Measurements from ENCODE around the gene GPC6.

Gene GPC6

GRCh38 chr13:94224670-94225069, 998.1 kb downstream of the GPC6 start (continued):
- no peak for TF ChIP-seq KLF8 (tag by site-specific recombination; IDR thresholded peaks at IDR 0.05)
- TF ChIP-seq ZNF513 (tag by site-specific recombination; IDR thresholded peaks at IDR 0.05): no peak

- no peaks in the 10 kb centered on the region for H3K9me3 ChIP-seq (ENCODE audit: control insufficient read depth, insufficient read depth, low read depth, low read length)
- no peak for TF ChIP-seq ZNF626 (tag by site-specific recombination; IDR thresholded peaks at IDR 0.05)
- CTCF ChIA-PET: interaction anchor here (0.6 kb wide), 1 partner anchor 35 kb away, joined by 3 read pairs; no protein-coding TSS in a partner anchor
- POLR2A ChIA-PET: no interaction called here
- no peak overlapping the region for H3K27ac ChIP-seq (ENCODE audit: extremely low read depth, low read depth, low read length)
- H3K4me3 ChIP-seq (ENCODE audit: low read depth, low read length): no peak overlapping the region
- no peaks in the 10 kb centered on the region for H3K36me3 ChIP-seq (ENCODE audit: control insufficient read depth in 2 of 2, insufficient read depth in 1 of 2, low read length in 2 of 2)
- no peaks in the 10 kb centered on the region for H3K4me1 ChIP-seq (ENCODE audit: control insufficient read depth, insufficient read depth, low read length)
Observed at GRCh38 chr13:94227255-94227879, 1000.8 kb downstream of the GPC6 start.

- ChIA-PET POLR2A (no interaction called here), CTCF (no interaction called here)
- Histone ChIP-seq H3K27ac (ENCODE audit: extremely low read depth, low read depth, low read length) (no peak overlapping the region), H3K9me3 (ENCODE audit: control insufficient read depth, insufficient read depth, low read depth, low read length) (no peaks in the 10 kb centered on the region), H3K4me3 (ENCODE audit: low read depth, low read length) (no peak overlapping the region), H3K36me3 (ENCODE audit: control insufficient read depth in 2 of 2, insufficient read depth in 1 of 2, low read length in 2 of 2) (no peaks in the 10 kb centered on the region), H3K4me1 (ENCODE audit: control insufficient read depth, insufficient read depth, low read length) (no peaks in the 10 kb centered on the region)
- no peak for TF ChIP-seq ZBTB49 (tag by site-specific recombination; IDR thresholded peaks at IDR 0.05; ENCODE audit: low read depth)
- no peak for TF ChIP-seq IKZF3 (tag by site-specific recombination; IDR thresholded peaks at IDR 0.05)
- TF ChIP-seq YY2 (tag by site-specific recombination; IDR thresholded peaks at IDR 0.05): no peak
Observed at GRCh38 chr13:94228763-94229162, 1002.2 kb downstream of the GPC6 start.

- CTCF ChIA-PET: no interaction called here
- Histone ChIP-seq H3K36me3 (ENCODE audit: control insufficient read depth in 2 of 2, insufficient read depth in 1 of 2, low read length in 2 of 2) (no peaks in the 10 kb centered on the region), H3K4me3 (ENCODE audit: low read depth, low read length) (no peak overlapping the region), H3K9me3 (ENCODE audit: control insufficient read depth, insufficient read depth, low read depth, low read length) (no peaks in the 10 kb centered on the region), H3K4me1 (ENCODE audit: control insufficient read depth, insufficient read depth, low read length) (no peaks in the 10 kb centered on the region), H3K27ac (ENCODE audit: extremely low read depth, low read depth, low read length) (no peak overlapping the region)
- POLR2A ChIA-PET: no interaction called here
- TF ChIP-seq ZBTB1 (tag by site-specific recombination; IDR thresholded peaks at IDR 0.05) (no peak), ZNF324 (tag by site-specific recombination; IDR thresholded peaks at IDR 0.05) (no peak), PBX3 (CRISPR knock-in tag; IDR thresholded peaks at IDR 0.05) (no peak), ZNF155 (tag by site-specific recombination; IDR thresholded peaks at IDR 0.05) (no peak)
Observed at GRCh38 chr13:94232161-94232950, 1005.7 kb downstream of the GPC6 start.
